GM04503 (cell line): ENCODE data around the gene RING1.

ENCODE experiments used
- DNase-seq: peaks from one replicate; pipeline ENCODE4 v3.0.0-alpha.2; 2012; ENCODE audit warnings: low read depth

Gene RING1

GRCh38 chr6:33192671-33193602 lies 15.4 kb upstream of the RING1 start:
- no peak for DNase-seq

GRCh38 chr6:33193619-33194018 lies 14.7 kb upstream of the RING1 start:
- no peak for DNase-seq

- no peak for DNase-seq
Measured at GRCh38 chr6:33194431-33194979, 13.8 kb upstream of the RING1 start.

- no peak for DNase-seq
Measured at GRCh38 chr6:33195304-33196165, 12.8 kb upstream of the RING1 start.

- peak; percentile 21 for DNase-seq
Measured at GRCh38 chr6:33197431-33198048, 10.8 kb upstream of the RING1 start.

DNA sequence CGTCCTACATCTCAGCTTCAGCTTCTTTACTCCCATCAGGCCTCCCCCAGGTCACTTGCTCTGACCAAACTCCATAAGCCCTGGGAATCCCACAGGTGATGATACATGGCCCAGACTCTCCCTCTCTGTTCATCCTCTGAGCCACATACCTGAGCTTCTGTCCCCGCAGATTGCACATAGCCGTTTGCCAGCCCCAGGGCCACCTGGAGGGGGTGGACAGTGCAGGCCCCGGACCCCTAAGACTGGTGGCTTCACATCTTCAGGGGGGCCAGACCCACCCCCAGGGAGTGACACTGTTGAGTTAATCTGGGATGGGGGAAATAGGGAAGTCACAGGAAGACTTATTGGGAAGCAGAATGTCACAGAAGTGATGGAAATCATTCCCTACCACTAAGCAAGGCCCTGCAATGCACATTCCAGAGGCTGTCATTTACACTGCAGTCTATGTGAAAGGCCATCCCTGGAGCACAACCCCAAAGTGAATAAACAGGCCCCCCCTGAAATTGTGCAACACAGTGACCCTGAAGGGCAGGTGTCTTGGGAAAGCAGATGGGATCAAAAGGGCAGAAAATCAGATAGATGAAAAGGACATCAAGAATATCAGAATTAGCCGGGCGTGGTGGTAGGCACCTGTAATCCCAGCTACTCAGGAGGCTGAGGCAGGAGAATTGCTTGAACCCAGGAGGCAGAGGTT lies 10.0 kb upstream of the RING1 start:
- DNase-seq: no peak

GRCh38 chr6:33198853-33199436 lies 9.4 kb upstream of the RING1 start:
- no peak for DNase-seq

GRCh38 chr6:33199687-33200218 lies 8.5 kb upstream of the RING1 start:
- no peak for DNase-seq

GRCh38 chr6:33200219-33201146 lies 7.8 kb upstream of the RING1 start, which contains the start of the genes RXRB and SLC39A7:
Gene RXRB (minus strand): TSS chr6:33200665. CDS start chr6:33200476, 189 bp downstream.
Gene SLC39A7 (plus strand): TSS chr6:33200867. CDS start chr6:33201246, 379 bp downstream.
- DNase-seq: peak; percentile 93

GRCh38 chr6:33201147-33201545 lies 7.2 kb upstream of the RING1 start:
- no peak for DNase-seq

DNA sequence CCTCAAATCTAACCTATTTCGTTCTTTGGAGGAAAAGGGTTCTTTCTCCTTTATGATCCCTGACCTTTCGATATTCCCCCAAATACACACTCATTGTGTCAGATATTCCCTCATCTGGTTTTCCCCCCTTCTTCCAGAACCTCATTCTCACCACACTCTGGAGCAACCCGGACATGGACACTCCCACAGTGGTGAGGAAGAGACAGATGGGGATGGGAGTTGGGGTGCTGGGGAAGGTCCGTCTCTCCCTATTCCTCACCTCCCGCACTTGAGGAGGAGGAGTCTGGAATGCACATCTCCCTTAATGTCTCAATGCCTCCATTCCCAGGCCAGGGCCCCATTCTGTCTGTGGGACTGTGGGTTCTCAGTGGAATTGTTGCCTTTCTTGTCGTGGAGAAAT lies 6.4 kb upstream of the RING1 start:
- DNase-seq: no peak

DNA sequence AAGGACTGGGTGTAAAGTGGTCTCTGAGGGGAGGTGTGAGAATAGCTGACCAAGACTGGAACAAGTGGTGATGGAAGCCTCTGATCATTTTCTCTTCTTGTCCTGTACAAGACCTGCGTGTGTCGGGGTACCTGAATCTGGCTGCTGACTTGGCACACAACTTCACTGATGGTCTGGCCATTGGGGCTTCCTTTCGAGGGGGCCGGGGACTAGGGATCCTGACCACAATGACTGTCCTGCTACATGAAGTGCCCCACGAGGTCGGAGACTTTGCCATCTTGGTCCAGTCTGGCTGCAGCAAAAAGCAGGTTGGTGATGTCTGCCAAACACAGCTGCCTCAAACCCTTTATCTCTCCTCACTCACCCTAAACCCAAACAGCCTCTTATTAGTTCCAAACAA lies 5.5 kb upstream of the RING1 start:
- no peak for DNase-seq

- DNase-seq: no peak
Measured at GRCh38 chr6:33203443-33204164, 4.7 kb upstream of the RING1 start.

- no peak for DNase-seq
Measured at GRCh38 chr6:33204165-33204414, 4.2 kb upstream of the RING1 start.

- peak; percentile 33 for DNase-seq
Measured at GRCh38 chr6:33204415-33205190, 3.7 kb upstream of the RING1 start, which contains the start of gene HSD17B8. Gene HSD17B8 (plus strand): TSS chr6:33204655. CDS start chr6:33204669, 14 bp downstream.

- peak; percentile 26 for DNase-seq
Measured at GRCh38 chr6:33205191-33206026, 2.9 kb upstream of the RING1 start.
